Adrenal gland (tissue), 5 donors: Measurements from ENCODE around the gene SP110.

ENCODE experiments used
- CTCF ChIP-seq, 6 experiments: fragments of 450-650 bp in 4 of 6; fragments of 200-600 bp in 2 of 6; sonication (generic) in 1 of 6; IDR thresholded peaks; 1 replicate in 5 of 6; 2 replicates in 1 of 6; pipeline versions ENCODE4 v1.5.1 to v1.8.0; 2016 to 2021; ENCODE audit warnings: antibody characterized with exemption in 6 of 6, mild to moderate bottlenecking in 2 of 6, moderate library complexity in 1 of 6
- POLR2A ChIP-seq, 2 donors: fragments of 450-650 bp; IDR thresholded peaks; one replicate each; pipeline ENCODE4 v1.6.1; 2017; ENCODE audit warnings: antibody characterized with exemption in 2 of 2, mild to moderate bottlenecking in 2 of 2, moderate library complexity in 1 of 2
- donor health status: DM: no; HTN: no; CAD: no.

- TF ChIP-seq CTCF (IDR thresholded peaks at IDR 0.05) = no peak
- TF ChIP-seq POLR2A (IDR thresholded peaks at IDR 0.05) = no peak
Observed at GRCh38 chr2:230256733-230257332, 37.0 kb upstream of the SP110 start.
